ENCODE results near the gene MDFIC2.

The MDFIC2 gene

DNA sequence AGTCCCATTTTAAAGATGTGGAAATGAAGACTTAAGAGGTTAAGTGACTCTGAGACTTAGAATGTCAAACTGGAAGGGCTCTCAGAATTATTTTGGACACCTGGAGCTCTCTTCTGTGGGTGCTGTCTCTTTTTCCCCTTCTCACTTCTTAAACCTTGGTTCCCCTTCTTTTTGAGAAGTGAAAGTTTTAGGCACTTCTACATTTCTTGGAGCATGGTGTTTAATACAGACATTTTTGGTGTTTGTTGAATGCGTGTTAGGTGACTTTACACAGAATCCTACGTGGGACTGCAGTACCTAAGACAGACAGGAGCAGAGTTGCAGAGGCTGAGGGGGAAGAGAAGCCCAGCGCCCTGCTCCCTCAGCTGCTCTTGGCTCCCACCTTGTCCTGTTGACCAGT is 133.3 kb downstream of the MDFIC2 start:
- no peak for DNase-seq

DNA sequence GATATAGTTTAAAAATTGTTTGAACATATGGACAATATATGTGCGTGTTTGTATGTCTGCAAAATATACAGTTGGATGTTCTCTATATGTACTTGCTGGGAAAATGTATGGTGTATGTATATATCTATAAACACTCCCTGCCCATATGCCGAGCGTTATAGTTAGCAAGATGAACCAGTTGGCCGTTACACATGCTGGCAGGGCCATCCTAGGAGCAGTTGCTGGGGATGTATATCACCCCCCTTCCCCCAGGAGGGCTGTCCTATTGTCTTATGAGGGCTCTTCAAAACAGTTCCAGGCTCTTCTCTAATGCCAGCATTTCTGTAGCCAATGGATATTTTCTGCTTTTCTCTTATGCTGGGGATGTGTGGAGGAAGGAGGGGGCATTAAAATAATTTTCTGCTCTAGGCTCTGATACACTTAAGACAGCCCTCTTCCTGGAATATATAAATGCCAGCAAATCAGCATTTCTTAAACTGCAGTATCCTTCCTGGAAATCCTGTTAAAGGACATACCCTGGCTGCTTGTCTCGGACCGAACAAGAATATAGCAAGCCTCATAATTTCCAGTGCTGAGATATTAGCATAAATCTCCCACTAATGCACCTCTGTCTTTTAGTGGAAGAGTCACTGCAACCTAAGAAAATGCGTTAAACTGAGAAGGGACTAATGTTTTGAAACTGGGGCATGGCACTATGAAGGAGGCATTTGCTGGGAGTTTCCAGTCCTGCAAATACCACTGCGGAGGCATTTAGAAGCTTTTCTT is 134.4 kb downstream of the MDFIC2 start:
- DNase-seq, result no peak

DNA sequence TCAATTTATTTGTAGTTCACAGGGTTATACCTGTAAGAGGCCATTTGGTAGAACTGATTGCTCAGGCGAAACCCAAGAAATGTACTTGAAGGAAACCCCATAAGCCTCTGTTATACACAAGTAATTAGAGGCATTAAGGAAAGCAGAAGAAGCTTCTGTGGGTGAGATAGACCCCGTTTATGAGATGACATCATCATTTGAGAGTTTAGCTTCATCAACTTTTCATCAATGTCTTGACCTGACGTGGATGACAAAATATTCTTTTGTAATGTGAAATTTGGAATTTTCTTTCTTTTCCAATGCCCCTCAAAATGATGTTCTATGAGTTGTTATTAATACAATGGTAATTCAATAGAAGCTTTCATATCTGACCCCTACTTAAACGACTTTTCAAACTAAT is 136.2 kb downstream of the MDFIC2 start:
- DNase-seq, result no peak

DNA sequence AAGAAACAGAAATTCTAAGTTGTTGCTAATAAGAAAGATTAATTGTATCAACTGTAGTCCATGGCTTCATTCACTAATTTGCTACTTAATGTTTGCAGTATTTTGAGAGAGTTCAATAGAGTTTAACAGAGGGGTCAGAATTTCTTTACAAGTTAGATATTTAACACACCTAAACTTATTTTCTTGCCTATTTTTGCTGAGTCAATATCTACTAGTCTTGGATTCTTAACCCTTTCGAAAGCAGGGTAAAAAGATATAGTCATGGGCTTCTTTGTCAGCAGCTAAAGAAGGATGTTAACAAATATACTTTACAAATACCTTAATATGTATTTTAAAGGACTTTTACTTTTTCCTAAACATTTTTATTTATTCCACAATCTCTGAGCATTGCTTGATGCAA is 155.6 kb downstream of the MDFIC2 start:
- DNase-seq, result no peak

DNA sequence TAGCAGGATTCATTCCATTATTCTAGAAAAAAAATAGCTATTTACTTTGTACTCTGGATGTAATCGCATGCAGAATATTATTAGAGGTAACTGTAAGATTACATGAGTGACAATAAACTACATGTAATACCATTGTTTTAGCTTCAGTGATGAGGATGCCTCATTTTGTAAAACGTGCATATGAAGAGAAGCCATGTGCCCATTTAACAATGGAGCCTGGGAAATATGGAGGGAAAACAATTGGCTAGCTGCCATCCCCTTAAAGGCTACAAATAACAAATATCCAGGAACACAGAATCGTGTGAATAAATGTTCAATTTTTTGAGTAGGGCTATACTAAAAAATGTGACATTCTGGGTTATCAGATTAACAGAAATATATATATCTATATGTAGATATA is 161.8 kb downstream of the MDFIC2 start:
- no peak for DNase-seq

DNA sequence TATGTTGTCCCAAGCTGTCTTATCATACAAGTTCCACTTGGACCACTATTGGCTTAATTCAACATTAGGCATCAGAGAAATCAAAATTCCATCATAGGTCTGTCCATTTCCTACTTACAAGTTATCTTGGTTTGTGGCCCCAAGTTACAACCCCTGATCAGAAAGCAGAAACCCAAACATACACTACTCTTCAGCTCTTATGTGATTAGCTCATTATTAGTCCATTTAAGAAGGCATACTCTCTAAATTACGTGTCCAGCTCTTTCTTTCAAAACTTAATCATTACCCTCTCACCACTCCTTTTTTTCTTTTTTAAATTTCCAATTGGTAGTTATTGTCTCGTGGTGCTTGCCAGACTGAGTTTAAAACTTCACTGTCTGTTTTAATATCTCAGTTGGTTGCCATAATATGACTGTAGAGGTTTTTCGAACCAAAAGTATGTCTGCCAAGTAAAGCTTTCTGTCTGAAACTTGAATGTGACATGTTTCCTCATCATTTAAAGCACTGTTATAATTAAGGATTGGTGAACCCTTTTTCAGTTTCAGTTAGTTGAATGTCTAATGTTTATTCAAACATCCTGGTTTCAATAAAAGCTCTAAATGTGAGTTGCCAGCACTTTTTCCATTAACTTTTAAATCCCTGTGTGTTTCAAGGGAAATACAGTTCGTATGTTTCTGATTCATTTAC is 162.6 kb downstream of the MDFIC2 start:
- DNase-seq, result no peak
